CD4-positive, alpha-beta T cell treated with Interleukin-15 for 1 hour (primary cell): ENCODE measurements around the gene CD59.
"Not testable (repeated sequence)": the region's sequence is repeated elsewhere in the genome, so short reads cannot be mapped to it uniquely, and the experiment has no call there.

Experiments
- DNase-seq: peaks from one replicate; pipeline ENCODE4 v3.0.0-alpha.2; 2020

CD59 gene

DNA sequence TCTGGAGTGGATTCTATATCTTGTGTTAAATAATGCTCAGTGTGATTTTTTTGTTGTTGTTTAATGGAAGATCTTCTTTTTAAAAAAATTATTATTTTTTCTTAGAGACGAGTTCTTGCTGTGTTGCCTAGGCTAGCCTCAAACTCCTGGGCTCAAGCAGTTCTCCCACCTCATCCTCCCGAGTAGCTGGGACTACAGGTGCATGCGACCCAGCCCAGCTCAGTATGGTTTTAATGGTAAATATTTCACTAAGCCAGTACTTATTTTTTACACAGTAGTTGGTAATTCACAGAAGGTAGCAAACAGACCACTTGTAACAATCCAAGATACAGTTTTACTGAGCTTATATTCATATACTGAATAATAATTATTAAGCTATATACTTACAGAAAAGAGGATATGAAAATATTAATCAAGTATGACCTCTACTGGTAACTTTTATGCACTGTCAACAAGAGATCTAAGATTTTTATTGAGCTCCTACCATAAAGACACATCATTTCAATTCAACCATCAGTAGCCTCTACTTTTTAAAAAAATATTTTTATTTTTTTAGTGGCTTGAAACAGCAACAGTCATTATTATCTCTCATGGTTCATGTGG lies 6.1 kb upstream of the CD59 start:
- DNase-seq = no peak

DNA sequence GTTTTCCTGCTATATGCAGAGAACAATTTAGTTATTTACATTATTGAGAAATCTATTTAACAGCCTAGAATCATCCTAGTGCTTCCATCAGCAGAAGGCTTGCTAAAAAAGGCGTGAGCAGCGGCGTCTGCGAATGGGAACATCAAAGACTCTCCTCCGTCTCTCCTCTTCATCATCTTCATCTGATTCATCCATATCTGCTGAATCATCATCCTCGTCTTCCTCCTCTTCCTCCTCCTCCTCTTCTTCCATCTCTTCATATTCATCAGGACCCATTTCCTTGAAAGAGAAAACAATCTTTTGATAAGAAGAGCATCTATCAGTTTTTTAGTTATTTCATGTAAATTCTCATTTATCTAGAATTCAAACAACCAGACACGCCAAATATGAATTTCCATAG lies 5.6 kb upstream of the CD59 start:
- no peak for DNase-seq

DNA sequence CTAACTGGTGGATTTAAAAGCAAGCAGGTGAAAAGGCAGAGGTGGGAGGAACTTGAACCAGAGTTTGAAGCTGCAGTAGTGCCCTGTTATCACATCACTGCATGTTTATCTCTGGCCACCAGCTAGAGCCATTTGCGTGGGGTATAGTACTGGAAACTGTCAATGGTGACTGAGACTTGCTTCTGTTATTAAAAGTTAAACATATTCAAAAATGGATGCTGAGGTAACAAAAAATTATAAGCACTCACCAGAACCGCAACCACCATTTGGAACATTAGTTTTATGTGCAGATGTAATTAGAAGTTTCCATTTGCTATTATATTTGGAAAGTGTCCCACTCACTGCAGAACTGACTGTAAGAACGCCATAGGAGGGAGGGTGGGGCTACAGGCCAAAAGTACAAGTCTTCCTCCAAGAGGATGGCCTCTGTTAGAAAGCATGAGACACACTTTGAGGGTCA lies 1.2 kb upstream of the CD59 start:
- no peak for DNase-seq

DNA sequence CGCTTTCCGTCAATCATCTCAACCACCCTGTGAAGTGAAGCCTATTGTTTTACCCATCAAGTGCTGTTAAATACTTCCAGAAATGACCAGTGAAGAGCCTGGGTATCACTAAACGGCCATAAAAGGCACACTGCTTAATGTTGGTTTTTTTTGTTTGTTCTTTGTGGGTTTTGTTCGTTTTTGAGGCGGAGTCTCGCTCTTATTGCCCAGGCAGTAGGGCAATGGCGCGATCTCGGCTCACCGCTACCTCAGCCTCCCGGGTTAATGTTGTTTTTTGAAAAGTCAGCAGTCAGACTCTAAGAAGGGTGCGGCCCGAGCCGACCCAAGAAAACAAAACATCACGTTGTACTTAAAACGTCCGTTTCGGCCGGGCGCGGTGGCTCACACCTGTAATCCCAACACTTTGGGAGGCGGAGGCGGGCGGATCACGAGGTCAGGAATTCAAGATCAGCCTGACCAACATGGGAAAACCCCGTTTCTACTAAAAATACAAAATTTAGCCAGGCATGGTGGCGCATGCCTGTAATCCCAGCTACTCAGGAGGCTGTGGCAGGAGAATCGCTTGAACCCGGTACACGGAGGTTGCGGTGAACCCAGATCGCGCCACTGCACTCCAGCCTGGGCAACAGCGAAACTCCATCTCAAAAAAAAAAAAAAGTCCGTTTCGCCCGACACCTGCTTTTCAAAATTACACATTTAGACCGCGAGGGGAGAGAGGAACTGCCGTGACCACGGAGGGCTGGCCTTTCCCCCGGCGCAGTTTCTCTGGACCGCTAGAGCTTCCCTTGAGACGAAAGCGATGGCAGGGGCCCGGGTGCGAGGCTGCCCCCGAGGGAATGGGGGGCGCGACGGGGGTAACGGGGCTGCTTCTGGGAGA lies 714 bp downstream of the CD59 start:
- peak; percentile 47 for DNase-seq

DNA sequence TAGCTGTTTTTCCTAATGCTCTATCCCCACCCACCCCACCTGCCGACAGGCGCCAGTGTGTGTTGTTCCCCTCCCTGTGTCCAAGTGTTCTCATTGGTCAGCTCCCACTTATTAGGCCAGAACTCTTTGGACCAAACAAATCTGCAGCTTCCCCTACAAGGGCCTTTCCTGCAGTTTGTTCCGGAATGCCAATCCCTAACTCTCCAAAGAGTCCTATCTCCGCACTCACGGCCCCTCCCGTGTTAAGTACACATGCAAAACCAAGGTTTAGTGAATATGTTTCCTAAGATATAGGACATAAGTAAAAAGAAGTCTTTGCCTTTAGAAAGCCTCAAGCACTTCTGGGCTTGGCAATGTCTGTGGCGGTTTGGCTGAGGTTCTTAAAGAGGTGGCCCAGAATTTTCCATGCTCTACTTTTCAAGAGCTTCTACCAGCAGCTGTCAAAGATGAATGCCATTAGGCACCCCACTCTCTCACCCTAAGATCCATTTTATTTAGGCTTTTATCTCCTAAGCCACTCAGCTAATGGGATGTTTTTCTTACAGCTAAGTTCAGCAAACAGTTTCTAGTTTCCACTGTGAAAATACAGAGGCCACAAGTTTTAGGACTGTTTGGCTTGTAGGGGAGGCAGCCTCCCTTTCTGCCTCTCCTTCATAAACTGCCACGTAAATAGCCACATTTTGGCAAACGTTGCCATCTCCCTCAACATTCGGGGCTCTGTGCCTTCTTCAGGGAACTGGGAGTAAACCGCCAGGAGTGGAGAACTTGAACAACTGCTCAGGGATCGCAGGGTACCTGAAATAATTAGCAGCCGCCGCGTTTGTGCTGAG lies 1.6 kb downstream of the CD59 start:
- DNase-seq = no peak

DNA sequence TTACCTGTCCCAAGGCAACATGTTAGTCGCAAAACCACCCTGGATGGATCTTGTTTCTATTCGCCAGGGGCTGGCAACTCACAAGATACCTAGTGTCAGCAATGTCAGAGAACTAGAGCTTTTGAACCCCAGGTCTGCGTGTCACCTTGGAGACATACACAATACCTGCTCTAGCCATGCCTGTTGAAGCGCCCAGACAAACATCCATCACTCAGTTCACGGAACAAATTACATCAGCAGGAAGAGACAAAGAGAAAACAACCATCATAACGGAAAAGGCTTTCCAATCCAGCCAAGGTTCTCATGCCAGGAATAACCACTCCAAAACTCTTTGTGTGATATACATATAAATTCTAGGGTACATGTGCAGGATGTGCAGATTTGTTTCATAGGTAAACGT lies 2.2 kb downstream of the CD59 start:
- DNase-seq = no peak

DNA sequence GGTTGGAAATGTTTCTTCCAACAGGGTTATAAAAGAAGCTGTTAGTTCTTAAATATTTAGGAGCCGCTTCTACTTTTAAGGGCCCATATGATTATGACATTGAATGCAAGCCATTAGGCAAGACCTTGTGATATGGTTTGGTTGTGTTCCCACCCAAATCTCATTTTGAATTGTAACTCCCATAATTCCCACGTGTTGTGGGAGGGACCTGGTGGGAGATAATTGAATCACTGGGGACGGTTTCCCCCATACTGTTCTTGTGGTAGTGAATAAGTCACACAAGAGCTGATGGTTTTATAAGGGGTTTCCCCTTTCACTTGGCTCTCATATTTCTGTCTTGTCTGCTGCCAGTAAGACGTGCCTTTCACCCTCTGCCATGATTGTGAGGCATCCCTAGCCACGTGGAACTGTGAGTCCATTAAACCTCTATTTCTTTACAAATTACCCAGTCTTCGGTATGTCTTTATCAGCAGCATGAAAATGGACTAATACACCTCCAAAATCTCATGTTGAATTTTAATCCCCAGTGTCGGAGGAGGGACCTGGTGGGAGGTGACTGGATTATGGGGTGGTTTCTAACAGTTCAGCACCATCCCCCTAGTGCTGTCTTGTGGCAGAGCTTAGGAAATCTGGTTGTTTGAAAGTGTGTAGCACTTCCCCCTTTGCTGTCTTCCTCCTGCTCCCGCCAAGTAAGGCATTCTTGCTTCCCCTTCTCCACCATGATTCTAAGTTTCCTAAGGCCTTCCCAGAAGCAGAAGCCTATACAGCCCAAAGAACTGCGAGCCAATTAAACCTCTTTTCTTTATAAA lies 4.3 kb downstream of the CD59 start:
- no peak for DNase-seq

DNA sequence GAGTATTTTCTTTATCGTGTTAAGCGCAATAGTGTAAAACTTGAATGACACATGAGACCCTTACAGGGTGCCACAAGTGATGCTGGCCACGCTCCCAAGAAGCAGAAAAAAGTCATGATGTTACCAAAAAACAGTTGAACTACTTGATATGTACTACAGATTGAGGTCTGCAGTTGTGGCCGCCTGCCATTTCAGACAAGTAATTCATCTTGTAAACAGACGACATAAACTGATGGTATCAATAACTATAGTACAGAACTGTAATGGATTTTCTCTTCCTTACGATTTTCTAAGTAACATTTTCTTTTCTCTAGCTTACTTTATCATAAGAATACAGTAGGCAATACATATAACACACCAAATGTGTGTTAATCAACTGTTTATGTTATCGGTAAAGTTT lies 5.5 kb downstream of the CD59 start:
- no peak for DNase-seq

DNA sequence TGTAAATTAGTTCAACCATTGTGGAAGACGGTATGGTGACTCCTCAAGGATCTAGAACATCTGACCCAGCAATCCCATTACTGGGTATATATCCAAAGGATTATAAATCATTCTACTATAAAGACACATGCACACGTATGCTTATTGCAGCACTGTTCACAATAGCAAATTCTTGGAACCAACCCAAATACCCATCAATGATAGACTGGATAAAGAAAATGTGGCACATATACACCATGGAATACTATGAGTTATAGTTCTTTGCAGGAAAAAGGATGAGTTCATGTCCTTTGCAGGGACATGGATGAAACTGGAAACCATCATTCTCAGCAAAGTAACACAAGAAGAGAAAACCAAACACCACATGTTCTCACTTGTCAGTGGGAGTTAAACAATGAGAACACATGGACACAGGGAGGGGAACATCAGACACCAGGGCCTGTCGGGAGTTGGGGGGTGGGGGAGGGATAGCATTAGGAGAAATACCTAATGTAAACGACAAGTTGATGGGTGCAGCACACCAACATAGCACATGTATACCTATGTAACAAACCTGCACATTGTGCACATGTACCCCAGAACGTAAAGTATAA lies 7.1 kb downstream of the CD59 start:
- DNase-seq = not testable (repeated sequence)

DNA sequence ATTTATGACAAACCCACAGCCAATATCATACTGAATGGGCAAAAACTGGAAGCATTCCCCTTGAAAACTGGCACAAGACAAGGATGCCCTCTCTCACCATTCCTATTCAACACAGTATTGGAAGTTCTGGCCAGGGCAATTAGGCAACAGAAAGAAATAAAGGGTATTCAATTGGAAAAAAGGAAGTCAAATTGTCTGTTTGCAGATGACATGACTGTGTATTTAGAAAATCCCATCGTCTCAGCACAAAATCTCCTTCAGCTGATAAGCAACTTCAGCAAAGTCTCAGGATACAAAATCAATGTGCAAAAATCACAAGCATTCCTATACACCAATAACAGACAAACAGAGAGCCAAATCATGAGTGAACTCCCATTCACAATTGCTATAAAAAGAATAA lies 8.7 kb downstream of the CD59 start:
- DNase-seq = not testable (repeated sequence)

DNA sequence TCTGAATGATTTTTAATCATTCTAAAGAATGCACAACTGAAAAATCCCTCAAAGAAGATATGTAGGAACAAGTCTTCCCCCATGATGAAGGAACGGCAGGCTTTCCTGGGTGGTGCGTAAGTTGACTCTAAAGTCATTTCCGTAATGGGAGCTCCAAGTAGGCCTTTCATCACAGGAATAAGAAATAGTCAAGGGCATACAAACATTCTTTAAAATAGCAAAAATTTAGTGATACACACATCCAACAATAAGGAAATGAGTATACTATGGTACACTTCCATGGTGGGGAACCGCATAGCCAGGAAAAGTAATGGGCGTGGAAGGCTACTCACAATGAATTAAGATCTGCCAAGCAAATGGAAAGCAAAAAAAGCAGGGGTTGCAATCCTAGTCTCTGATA lies 10.7 kb downstream of the CD59 start:
- no peak for DNase-seq

DNA sequence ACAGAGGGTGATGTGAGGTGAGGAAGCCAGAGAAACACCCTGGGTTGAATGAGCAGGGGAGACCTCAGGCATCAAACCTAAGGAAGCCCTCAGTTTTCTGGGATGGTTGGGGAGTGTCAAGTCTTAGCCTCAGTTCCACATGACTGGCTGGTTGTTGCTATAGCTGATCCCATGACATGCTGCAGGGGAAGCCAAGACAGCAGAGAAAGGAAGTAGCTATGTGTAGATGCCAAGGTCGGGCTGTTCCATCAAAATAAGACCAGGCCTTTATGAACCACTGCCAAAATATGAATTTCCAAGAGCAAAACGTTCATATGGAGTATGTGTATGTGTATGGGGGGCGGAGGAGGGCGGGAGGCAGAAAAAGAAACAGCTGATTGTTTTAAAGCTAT lies 11.6 kb downstream of the CD59 start:
- DNase-seq = no peak

DNA sequence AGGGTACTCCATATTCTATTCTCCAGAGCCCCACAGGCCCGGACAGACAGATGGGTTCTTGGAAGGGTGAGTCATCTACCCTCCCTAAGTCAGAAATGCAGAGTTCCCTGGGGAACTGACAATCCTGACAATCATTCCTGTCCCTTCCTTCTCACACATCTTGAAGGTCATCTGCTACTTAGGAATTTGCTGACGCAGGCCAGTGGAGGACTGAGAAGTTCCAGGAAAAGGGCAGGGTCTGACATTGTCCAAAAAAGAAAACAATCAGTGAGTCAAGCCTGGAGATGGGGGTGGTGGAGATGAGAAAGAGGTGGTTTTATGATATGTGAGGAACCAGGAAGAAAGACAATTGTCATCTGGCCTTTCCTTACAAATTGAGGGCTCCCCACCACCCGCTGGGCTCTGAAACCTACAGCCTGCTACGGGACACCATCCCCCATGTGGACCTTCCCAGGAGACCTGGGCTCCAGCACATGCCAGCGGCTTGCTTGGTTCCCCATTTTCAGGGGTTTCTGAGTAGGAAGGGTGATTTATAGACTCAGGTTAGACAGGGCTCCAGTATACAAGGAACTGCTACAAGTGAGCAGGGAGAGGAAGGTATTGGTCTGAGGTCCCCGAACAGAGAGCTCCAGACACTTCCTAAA lies 12.9 kb downstream of the CD59 start:
- DNase-seq = no peak

DNA sequence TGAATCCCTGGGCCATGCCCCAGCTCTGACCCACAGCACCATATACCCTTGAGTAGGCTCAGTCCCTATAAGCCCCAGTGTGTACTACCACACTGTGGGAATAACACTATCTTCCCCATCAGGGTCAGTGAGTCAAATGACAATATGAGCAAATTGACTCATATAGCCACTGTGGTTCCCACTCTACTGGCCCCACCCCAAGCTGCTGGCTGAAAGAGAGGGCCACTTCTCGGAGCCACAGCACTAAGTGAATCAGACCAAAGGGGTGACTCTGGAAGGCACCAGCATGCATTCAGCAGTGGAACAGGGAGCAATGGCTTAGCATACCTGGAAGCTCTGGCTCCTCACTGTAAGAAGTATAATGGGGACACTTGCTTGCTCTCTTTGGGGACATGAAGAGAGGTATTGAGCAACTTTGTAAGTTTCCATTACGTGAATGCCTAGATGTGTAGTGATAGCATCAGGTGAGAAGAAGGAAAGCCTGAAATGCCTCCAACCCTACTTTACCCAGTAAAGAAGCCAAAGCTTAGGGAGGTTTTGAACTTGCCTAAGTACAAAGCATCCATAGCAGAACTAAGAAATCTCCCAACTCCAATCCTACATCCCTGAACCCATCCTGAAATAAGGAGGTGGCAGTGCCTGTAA lies 13.5 kb downstream of the CD59 start:
- DNase-seq = peak; percentile 22

DNA sequence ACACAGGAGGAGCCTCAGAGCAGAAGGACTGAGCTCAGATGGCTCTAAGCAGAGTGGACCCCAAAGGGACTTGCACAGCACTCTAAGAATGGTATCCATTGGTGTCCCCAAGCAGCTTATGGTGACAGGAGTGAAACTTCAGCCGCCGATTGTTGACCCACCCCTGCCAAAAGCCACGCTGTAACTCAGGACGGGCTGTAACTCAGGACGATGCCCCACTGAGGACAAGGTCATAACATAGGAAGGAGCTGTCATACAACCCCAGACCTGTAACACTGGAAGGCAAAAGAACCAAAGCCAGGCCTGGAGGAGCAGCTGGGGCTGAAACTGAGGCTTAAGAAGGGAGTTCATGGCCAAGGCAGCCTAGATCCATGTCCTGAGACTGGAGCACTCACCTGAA lies 14.2 kb downstream of the CD59 start:
- DNase-seq = no peak

DNA sequence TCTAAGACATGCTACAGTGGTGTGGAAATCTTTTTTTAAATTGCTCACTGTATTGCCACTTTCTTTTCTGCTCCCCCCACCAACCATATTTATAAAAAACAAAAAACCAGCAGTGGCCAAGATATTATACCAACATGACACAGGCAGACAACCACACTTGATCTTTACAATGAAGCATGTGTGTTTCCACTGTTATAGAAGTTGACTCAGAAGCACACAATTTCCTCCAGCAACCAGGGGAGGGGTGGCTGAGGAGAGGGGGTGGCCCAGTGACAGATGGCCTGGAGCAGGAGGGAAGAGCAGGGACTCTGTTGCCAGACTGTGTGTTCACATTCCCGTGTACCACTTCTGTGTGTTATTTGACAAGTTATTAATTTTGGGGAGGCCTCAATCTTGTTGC lies 14.8 kb downstream of the CD59 start:
- DNase-seq = no peak

DNA sequence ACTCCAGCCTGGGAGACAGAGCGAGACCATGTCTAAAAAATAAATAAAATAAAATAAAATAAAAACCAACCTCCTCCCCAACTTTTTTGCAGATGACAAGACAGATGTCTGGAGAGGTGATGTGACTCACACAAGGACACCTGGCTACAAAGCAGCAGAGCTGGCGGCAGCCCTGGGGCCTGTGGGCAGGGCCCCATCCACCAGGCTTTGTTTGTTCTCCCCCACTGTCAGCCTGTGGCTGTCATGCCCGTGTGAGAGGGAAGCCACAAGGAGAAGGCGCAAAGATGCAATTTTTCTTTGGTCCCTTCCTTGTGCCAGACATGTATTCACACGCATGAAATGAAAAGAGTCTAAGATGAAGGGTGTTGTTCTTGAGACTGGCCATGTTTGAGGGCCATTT lies 16.6 kb downstream of the CD59 start:
- DNase-seq = no peak

DNA sequence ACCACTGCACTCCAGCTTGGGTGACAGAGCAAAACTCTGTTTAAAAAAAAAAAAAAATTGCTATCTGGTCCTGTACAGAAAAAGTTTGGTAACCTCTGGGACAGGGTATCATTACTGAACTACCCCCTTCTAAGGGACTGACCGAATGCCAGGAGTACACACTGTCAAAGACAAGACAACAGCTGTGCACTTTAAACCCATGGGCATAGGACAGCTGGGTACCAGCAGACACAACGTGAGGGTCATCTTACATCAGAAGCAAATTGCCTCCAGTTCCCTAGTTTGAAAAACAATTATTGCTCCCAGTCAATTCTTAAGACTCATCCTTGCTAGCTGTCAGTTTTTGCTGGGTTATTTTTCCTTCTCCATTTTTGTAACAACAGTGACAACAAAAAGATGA lies 17.8 kb downstream of the CD59 start:
- no peak for DNase-seq

DNA sequence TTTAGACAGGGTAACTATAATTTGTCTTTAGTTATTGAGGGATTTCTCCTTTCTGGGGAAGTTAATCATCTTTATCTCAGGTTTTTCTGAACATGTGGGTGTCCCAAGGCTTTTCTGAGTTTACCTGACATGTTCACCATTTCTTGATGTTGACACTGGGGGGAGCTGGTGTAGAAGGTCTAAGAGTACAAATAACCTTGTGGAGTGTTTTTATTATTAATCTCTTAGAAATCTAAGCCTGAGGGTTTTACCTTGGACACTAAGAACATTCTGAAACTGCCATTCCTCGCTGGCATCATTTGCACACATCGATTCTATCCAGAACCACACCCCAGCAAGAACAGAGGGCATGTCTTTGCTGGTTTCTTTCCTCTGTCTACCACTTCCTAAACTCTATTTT lies 20.0 kb downstream of the CD59 start:
- DNase-seq = no peak

DNA sequence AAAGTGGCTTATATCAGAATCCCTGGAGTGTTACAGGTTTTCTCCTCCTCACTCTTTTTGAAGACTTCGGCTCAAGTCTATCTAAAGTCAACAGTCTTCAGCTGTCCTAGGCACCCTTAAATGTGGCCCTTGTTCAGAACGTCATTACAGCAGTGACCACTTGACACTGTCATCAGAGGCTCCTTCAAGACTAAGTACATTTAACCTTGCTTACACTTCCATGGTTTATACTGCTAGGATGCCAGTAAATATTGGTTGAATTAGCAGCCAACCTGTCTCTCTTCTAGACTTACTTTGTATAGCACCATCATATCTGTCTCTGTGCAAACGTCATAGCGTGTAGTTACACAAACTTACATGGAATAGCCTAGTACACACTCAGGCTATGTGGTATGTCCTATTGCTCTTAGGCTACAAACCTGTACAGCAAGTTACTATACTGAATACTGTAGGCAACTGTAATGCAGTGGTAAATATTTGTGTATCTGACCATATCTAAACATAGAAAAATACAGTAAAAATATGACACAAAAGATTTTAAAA lies 22.3 kb downstream of the CD59 start:
- DNase-seq = no peak
